ENCODE measurements around the gene NAALADL2.

DNA sequence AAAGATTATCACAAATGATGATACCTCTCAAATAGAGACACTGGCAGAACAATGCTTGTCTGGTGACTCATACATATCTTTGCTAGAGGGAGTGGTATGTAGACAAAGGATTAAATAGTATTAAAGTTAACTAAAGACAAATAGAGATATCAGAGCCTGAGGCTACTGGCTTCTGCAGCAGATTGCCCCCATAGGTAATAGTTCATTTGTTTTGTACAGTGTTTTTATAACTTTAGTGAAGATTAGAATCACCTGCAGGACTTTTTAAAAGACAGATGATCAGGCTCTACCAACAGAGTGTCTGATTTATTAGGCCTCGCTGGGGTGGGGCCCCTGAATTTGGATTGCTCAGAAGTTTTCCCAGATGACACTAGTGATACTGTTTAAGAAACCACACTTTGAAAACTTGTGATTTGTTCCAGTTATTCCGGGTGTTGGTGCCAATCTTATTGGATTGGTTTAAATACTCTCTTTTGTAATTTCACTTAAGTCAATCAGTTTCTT lies 96.4 kb downstream of the NAALADL2 start:
- TF ChIP-seq, protein P1, sequence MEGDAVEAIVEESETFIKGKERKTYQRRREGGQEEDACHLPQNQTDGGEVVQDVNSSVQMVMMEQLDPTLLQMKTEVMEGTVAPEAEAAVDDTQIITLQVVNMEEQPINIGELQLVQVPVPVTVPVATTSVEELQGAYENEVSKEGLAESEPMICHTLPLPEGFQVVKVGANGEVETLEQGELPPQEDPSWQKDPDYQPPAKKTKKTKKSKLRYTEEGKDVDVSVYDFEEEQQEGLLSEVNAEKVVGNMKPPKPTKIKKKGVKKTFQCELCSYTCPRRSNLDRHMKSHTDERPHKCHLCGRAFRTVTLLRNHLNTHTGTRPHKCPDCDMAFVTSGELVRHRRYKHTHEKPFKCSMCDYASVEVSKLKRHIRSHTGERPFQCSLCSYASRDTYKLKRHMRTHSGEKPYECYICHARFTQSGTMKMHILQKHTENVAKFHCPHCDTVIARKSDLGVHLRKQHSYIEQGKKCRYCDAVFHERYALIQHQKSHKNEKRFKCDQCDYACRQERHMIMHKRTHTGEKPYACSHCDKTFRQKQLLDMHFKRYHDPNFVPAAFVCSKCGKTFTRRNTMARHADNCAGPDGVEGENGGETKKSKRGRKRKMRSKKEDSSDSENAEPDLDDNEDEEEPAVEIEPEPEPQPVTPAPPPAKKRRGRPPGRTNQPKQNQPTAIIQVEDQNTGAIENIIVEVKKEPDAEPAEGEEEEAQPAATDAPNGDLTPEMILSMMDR (IDR thresholded peaks at IDR 0.05) = no peak
- no peak for TF ChIP-seq ZFX (IDR thresholded peaks at IDR 0.05; ENCODE audit: borderline replicate concordance)
